ENCODE measurements around the gene HOXC12.

Gene HOXC12

DNA sequence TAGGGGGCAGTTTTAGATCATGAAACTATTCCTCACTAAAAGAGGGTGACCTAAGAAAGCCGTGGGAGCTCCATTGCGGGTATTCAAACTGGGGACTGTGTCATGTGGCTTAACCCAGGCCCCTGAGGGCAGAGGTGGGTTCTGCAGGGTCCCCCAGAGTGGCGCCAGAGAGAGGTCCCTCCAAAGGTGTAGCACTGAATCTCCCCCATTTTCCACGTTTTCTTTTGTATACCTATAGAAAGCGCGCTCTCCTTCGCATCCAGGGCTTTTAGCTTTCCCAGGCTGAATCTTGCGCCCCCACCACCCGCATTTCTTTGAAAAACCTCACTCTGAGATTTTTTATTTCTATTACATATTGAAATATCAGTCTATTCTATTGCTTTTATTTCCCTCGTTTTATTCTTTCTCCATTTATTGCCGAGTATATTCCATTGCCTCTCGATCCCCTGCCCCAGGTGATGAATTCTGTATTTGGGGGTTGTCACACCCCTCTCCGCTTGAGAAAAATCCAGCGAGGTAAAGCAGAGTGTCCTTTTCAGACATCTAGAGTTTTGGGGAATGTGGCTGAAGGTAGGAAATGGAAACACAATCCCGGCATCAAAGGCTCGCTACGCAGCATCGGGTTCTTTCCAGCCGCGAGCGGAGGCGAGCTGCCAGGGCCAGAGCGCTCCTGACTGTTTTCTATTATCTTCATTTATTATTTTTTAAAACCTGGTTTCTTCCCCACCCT, 16.9 kb upstream of the HOXC12 start:
- TF ChIP-seq, protein P1, sequence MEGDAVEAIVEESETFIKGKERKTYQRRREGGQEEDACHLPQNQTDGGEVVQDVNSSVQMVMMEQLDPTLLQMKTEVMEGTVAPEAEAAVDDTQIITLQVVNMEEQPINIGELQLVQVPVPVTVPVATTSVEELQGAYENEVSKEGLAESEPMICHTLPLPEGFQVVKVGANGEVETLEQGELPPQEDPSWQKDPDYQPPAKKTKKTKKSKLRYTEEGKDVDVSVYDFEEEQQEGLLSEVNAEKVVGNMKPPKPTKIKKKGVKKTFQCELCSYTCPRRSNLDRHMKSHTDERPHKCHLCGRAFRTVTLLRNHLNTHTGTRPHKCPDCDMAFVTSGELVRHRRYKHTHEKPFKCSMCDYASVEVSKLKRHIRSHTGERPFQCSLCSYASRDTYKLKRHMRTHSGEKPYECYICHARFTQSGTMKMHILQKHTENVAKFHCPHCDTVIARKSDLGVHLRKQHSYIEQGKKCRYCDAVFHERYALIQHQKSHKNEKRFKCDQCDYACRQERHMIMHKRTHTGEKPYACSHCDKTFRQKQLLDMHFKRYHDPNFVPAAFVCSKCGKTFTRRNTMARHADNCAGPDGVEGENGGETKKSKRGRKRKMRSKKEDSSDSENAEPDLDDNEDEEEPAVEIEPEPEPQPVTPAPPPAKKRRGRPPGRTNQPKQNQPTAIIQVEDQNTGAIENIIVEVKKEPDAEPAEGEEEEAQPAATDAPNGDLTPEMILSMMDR (conservative IDR thresholded peaks at IDR 0.05) = no peak
- H3K27ac ChIP-seq = peak overlapping the region; percentile 17; the same call in 1 of the 2 replicates

DNA sequence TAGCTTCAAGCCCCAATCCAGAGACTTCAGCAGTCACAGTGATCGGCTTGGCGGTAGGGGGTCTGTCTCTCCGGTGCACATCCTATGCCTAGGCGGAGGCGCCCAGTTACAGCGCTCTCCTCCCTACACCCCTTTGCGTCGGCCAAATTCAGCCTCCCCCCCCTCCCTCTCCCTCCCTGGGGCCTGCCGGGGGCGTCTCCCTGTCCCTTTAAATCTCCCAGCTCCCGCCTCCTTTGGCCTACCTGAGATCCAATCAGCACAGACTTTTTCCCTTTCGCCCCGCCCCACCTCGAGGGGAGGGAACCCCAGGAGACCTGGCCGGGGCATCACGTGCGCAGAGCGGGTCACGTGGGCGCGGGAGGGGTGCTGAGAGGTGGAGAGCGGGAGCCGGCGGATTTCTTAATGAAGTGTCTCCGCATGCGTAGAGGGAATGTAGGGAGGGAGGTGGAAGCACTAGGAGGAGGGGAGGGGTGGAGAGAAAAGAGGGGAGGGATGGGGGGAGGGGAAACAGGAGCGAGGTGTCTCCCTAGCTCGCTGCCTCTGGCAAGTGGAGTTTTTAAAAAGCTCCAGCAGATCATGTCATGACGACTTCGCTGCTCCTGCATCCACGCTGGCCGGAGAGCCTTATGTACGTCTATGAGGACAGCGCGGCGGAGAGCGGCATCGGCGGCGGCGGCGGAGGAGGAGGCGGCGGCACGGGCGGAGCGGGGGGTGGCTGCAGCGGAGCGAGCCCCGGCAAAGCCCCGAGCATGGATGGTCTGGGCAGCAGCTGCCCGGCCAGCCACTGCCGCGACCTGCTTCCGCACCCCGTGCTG, 16.2 kb upstream of the HOXC12 start, which contains the start of gene HOXC13:
Gene HOXC13 (plus strand): TSS at position 506 of the 815 bp plus-strand sequence. CDS start 76 bp downstream, at position 582.
- H3K27ac ChIP-seq = peak within 1 kb of the TSS; percentile 33; the same call in 1 of the 2 replicates
- TF ChIP-seq, protein P1 (conservative IDR thresholded peaks at IDR 0.05) = no peak

DNA sequence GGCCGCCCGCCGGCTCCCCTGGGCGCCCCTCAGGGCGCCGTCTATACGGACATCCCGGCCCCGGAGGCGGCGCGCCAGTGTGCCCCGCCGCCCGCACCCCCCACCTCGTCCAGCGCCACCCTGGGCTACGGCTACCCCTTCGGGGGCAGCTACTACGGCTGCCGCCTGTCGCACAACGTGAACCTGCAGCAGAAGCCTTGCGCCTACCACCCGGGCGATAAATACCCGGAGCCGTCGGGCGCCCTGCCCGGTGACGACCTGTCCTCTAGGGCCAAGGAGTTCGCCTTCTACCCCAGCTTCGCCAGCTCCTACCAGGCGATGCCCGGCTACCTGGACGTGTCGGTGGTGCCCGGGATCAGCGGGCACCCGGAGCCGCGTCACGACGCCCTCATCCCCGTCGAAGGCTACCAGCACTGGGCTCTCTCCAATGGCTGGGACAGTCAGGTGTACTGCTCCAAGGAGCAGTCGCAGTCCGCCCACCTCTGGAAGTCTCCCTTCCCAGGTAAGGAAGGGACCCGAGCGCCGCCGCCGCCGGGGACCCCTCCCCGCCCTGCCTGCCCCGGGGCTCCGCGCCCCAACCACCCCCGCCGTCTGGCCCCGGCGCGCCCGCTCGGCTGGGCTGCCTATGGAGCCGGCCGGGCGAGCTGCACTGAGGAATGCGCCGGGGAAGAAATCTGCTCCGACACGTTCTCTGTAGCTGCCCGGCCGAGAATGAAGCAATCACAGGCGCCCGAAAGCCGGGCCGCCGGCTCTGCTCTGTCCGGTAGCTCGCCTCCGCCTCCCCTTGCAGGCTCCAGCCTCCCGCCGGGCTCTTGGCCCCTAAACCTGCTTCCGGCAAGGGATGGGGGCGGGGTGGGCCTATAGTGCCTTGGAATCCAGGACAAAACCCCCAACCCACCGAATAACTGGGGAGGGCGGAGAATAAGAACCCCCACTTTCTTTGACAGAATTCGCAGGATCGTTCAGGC, 15.3 kb upstream of the HOXC12 start:
- peak overlapping the region; percentile 33; the same call in 1 of the 2 replicates for H3K27ac ChIP-seq
- TF ChIP-seq, protein P1 (conservative IDR thresholded peaks at IDR 0.05) = no peak

DNA sequence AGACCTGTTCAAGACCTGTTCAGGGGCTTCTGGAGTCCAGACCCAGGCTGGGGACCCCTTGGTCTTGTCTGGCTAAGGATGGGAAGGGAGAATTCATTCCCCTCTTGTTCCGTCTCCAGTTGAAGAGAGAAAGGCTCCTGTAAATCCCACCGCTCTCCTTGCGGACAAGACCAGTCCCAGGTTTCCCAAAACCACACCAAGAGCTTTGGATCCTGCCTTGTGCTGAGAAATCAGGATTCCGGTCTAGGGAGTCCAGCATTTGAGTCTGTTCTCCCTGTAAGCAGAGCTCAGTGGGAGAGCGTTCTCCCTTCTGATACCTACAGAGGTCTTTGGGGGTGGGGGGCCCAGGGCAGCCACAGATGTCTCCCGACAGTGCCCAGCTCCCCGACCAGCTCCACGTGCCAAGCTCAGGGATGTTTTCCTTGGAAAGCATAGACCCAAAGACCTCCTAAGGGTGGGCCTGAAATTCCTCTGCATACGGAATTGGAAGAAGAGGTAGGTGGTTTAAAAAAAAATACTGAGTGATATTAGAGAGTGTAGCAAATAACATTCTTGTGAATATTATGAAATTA, 14.2 kb upstream of the HOXC12 start:
- no peak overlapping the region for H3K27ac ChIP-seq

DNA sequence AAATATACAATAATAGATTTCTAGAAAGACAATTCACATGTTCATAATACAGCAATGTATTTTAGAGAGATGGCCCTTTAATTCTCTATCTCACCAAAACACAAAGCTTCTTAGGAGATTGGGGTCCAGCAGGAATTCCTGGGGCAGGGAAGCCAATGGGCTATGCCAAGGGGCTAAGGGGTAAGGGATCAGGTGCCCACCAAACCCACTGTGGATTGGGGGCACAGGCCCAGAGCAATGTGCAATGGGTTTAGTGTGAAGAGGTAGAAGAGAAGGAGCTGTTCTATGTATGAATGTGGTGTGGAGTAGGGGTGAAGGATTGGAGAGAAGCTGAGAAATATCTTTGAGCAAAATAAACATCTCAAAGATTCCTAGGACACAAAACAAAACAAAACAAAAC, 13.5 kb upstream of the HOXC12 start:
- no peak overlapping the region for H3K27ac ChIP-seq
- TF ChIP-seq, protein P1 (conservative IDR thresholded peaks at IDR 0.05) = no peak

More for the DNA sequence above, 14.2 kb upstream of the HOXC12 start:
- TF ChIP-seq, protein P1 (conservative IDR thresholded peaks at IDR 0.05) = no peak

DNA sequence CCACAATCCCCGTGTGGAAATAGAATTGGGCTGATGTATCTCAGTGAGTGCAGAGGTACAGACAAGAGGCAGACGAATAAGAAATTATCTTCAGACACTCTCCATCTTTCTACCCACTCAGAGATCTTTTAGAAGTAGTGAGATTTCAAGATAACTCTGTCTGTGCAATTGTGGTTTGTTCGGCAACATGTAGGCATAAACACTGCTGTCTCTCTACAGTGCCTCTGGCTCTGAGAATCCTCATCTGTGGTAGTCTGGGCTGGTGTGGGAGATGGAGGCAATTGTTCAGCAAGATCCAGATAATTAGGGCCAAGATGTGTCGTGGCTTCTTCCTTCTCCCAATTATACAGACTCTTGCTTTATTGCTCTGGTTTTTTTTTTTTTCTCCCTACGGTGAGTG, 13.0 kb upstream of the HOXC12 start:
- TF ChIP-seq, protein P1 (conservative IDR thresholded peaks at IDR 0.05) = no peak
- H3K27ac ChIP-seq = no peak overlapping the region
